ENCODE results near the gene MXRA5. TPM values are rescaled to one million over a fixed set of nuclear protein-coding genes. Genes with fewer than 3 reads are reported as not detected.
"Not testable (repeated sequence)": the region's sequence is repeated elsewhere in the genome, so short reads cannot be mapped to it uniquely, and the experiment has no call there.

Gene MXRA5
- total RNA-seq, 2 donors from 2014 or later: 1.9 to 4.6 TPM

DNA sequence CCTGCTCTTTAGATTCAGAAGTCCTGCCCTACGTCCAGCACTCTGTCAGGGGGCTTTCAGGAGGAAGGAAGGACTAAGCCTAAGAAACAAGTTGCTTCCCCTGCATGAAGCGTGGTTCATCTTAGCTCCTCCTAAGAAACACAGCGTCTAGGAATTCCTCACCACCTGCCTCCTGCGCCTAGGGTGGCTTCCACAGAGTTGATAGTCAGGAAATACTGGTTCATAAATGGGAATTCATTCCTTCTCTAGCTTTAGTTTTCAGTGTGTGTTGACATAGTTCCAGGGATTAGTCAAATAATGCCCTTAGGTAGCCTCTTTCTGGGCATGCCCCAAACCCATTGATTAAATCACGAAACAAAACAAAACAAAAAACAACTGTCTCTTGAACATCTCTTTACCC lies 1.7 kb upstream of the MXRA5 start:
- no peak for DNase-seq
- ATAC-seq: no peak
- intact Hi-C loops (cut with DNase I, micrococcal nuclease): no loop called here

DNA sequence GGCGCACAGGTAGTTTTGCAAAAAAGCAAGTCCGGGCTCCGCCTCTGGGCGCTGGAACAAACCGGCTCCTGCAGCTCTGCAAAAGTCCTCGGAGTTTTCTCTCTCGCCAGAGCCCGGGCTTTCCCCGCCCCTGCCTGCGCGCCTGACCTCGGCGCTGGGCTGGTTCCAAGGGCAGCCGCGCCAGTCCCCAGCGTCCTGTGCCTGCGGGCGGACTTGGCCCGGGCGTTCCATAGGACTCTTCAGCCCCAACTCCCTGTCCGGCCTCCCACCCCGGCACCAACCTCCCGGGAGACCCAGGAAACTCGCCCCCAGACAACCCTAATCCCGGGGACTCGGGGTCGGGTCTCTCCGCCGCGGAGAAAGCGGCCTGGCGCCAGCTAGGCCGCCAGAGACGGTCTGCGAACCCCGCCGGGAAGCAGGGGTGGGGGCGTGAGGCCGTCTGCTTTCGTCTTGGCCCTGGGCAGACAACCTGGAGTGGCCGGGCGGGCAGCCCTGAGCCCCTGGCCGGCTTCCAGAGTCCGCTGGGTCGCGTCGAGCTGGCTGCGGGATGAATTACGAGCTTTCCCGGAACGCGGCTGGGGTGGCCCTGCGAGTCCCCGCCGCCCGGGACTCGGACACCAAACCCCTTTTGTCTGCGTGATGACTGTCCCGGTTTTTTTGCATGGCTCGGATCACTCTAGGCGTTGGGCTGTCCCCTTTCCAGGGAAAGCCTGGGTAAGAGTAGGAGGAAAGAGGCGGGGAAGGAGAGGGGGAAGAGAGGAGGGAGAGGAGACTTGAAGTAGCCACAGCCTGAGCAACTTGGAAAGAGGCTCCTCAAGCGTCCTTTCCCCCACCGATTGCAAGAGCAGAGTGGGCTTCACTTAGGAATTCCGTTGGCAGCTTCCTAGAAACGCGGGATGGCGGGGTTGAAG lies 916 bp downstream of the MXRA5 start:
- intact Hi-C loops (cut with DNase I, micrococcal nuclease): no loop called here
- ATAC-seq: no peak
- no peak for DNase-seq

DNA sequence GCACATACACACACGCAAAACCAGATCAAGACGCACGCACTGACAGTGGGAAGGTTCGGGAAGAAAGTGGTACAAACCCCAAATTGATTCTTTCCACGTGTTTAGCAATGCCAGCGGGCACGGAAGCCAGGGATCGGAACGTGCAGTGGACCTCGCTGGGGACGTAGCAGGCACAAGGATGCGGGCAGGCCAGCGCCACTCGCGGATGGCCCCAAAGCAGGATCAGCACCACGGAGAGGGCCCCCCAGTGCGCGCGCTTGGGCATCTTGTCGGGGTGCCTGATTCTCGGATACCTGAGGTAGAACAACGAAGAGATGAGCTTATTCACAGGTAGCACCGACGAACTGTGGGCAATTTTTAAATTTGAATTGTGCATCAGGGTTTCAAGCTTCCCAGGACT lies 2.9 kb downstream of the MXRA5 start:
- intact Hi-C loops (cut with DNase I, micrococcal nuclease); ATAC-seq; DNase-seq: not testable (repeated sequence)

DNA sequence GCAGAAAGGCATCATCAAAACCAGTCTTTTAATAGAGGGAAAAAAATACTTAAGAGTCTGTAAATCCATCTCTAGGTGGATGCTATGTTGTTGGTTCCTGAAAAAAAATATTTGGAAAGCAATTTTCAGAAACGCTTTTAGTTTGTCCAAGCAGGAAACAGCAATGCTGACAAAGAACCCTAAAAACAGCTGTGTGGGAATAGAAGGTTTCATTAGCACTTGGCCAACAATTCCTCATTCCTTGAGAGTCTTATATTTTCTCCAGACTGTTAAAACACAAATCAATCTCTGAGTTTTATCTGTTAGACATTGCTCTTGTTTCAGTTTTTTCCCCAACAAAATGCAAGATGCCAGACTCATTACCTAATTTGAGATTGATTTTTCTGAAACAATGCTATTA lies 6.4 kb downstream of the MXRA5 start:
- DNase-seq (no peak), ATAC-seq (no peak)
- intact Hi-C loops (cut with DNase I, micrococcal nuclease): no loop called here

DNA sequence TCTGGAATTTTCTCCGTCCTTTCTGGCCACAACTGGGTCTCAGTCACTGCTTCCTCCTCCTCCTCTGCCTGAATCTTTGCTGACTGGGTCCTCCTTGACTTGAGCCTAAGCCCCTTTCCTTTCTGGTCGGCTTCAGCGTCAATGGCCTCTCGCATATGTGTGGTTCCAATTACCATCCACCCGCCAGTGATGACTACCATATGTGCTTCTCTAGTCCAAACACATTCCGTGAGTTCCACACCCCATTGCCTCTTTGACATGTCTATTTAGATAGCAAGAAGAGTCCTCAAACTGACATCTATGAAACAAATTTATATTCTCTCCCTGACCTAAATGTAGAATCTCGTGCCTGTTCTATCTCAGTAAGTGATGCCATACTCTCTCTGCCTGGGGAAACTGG lies 19.8 kb downstream of the MXRA5 start:
- intact Hi-C loops (cut with DNase I, micrococcal nuclease): no loop called here

DNA sequence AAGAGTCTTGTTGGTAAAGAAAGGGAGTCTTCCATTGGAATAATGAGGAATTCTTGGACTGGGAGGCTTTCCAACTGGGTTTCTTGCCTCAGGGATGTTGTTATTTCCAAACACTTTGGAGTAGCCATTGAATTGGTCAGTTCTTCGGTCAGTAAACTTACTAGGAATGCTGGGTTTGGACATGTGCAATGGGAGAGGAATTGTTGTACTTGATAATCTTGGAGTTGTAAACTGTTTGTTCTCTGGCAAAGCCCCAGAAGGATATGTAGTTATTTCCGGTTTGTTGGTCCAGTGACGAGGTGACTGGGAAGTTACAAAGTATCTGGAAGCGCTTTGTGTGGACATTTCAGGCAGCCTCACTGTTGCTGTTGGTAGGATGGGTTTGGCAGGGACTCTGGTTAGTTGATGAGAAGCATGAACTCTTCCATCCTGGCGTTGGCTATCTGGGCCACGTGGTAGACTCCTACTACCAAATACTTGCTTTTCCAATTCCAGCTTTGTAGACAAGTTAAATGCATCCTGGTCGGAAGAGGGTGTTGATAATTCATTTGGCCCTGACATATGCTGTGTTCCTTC lies 25.9 kb downstream of the MXRA5 start:
- intact Hi-C loops (cut with DNase I, micrococcal nuclease): no loop called here
- DNase-seq (no peak), ATAC-seq (no peak)

More for the DNA sequence above, 19.8 kb downstream of the MXRA5 start:
- ATAC-seq (no peak), DNase-seq (no peak)

DNA sequence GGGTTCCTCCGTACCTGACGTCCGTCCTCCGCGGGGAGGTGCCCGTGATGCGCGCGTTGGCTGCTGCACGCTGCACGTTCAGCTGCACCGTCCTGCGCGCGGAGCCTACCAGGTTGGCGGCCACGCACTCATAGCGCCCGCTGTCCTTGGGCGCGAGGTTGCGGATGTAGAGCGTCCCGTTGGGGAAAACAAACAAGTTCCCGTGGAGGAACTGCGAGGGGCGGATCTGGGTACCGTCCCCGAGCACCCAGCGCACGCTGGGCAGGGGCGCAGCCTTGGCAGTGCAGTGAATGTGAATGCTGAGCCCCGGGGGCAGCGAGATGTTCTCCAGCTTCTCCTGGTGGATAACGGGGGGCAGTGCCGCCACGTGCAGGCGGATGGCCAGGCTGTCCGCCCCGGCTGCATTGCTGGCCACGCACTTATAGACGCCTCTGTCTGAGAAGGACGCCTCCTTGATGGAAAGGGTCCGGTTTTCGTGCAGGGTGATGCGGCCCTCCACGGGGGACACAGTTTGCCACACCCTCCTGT lies 29.2 kb downstream of the MXRA5 start:
- no peak for DNase-seq
- intact Hi-C loops (cut with DNase I, micrococcal nuclease): no loop called here
- ATAC-seq: no peak

DNA sequence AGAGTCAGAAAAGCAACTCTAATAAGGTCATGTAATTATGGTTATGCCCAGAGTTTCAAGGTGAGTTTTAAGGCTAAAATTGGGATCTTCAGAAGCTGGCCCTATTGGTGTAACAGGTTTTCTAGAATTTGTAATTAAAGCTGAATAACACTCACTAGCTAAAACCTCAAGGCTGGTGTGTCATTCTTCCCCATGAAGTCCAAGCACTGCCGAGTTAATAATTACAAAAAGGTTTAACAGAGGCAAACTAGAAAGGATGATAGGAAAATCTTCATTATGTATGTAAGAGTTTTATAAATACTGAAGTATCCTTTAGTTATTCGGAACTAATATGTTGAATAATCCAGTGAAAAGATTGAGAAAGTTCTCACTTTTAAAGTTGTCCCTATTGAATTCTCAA lies 34.3 kb downstream of the MXRA5 start:
- DNase-seq: no peak
- intact Hi-C loops (cut with DNase I, micrococcal nuclease): no loop called here
- ATAC-seq: no peak

DNA sequence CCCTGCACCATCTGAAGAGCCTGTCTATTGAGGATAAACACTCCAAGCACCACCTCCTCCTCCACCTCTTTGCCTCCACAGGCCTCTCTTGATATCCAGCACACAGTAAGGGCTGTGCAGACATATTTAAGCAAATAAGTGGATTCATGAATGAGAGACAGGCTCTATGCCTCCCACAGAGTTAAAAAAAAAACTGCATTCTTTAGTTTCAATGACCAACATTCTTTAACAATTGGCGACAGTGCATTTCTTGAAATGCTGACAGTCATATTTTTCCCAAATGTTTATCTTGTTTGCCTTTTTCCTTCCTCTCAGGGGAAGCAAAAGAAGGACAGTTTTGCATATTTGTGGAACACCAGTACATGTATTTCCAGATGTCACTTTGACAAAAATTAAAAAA lies 38.6 kb downstream of the MXRA5 start:
- intact Hi-C loops (cut with DNase I, micrococcal nuclease): no loop called here
- ATAC-seq: no peak
- no peak for DNase-seq

DNA sequence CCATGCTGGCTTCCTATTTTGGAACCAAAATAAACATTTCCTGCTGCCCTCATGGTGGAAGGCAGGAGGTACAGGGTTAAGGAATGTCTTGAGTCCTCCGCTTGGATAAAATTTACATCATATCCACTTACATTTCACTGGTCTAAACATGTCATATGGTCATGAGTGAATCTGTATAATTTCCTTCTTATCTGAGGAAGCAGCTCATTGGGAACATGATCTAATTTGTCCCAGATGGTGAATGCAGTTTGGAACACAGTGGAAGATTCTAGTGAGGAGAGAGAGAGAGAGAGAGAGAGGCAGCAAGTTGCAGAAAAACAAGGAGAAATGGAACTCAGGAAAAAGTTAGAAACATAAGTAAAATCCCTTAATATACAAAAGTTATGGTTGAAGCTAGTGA lies 46.8 kb downstream of the MXRA5 start:
- DNase-seq: no peak
- intact Hi-C loops (cut with DNase I, micrococcal nuclease): no loop called here
- no peak for ATAC-seq

DNA sequence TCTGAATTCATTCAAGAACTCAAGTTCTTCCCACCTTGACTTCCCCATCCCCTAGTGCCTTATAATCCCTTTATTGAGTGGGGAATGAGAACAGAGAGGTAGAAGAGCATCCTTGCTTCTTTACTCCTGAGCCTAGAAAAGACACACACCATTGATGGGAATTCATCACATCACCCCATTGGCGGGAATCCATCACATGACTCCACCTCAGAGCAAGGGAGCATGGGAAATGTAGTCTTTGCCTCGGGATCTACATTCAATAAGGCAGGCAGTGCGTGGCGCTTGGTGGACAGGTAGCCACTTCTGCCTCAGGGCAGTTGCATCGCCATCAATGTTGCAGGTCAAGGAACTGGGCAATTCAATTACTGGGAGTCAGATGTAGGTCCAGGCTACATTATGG lies 50.7 kb downstream of the MXRA5 start:
- intact Hi-C loops (cut with DNase I, micrococcal nuclease): no loop called here
- no peak for DNase-seq
- ATAC-seq: no peak

DNA sequence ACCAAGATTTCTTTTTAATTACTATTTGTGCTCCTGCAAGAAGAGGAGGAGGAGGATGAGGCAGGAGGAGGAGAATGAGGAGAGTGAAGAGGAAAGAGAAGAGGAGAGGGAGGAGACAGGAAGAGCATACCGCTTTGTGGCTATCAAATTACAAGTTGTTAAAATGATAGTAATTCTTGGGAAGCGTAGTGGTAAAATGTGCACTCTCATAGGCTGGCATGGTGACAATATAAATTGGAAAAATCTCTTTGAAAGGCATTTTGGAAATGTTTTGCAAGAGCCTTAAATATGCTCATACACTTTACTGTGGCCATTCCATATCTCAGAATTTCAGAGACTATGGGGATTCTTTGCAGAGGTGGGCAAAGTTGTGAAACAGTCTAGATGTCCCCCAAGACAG lies 53.2 kb downstream of the MXRA5 start:
- DNase-seq: no peak
- ATAC-seq: no peak
- intact Hi-C loops (cut with DNase I, micrococcal nuclease): no loop called here

DNA sequence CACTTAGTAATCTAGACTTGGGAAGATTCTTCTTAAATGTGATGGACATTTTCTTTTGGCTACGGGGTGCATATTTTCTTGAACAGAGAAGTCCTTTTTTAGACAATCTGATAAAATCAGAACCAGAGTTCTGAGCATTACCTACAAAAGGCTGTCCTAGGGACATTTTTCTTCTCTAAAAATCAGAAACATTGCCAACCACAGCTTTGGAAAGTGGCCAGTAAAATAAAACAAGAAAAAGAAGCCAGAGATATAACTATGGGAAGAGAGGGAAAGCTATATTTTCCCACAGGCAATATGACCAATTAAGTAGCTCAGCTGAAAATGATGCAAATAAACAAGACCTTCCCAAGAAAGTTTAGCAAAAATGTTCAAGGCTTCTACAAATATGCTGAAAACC lies 55.9 kb downstream of the MXRA5 start:
- no peak for DNase-seq
- intact Hi-C loops (cut with DNase I, micrococcal nuclease): no loop called here
- no peak for ATAC-seq

DNA sequence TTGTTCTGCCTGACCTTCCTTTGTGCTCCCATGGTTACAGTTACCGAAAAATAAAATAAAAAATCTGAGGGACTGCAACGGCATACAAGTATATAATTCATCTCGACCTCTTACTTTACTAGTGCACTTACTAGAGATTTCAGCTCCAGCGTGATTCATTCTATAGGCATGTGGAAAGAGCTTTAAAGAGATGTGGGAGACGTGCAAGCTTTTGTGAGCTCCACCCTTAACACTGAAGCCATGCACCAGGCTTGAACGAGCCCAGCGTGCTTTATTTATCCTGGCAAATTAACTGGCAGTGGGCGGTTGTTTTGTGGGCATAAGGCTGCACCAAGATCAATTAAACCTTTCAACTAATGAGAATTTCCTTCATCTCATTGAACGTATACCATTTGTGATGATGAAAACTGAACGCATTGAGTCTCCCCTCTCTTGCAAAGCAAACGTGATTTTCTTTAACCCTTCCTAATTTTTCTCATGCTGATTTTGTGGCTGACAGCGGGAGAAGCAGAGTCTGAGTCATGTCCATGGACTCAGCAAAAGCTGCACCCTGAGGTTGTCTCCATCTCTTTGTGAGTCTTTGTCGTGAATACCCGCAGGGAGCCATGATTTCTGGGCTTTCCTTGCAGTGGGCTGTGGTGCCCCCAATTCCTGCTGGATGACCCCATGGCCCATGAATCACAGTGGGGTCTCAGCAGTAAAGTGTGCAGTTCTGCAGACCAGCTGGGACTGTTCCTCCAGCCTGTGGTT lies 60.1 kb downstream of the MXRA5 start:
- DNase-seq: no peak
- intact Hi-C loops (cut with DNase I, micrococcal nuclease): no loop called here
- ATAC-seq: no peak

DNA sequence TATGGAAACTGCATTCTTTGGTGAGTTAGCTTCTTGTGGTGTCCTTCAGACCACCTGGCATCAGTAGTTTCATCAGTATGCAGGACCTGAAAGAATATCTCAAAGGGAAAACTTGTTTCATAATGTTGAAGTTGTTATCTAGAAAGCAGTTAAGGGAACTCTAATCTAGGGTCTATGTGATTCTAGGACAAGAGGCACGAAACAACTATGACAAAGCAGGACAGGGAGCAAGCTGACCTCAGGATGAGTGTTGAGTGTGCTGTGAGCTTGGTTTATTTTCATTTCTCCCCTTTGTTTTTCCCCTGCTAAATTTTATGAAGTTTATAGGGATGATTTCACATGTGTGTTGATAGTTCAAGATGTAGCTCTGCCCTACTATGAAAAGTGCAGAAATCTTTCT lies 65.7 kb downstream of the MXRA5 start:
- ATAC-seq (no peak), DNase-seq (no peak)
- intact Hi-C loops (cut with DNase I, micrococcal nuclease): no loop called here

DNA sequence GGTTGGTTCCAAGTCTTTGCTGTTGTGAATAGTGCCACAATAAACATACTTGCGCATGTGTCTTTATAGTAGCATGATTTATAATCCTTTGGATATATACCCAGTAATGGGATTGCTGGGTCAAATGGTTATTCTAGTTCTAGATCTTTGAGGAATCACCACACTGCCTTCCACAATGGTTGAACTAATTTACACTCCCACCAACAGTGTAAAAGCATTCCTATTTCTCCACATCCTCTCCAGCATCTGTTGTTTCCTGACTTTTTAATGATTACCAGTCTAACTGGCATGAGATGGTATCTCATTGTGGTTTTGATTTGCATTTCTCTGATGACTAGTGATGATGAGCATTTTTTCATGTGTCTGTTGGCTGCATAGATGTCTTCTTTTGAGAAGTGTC lies 72.8 kb downstream of the MXRA5 start:
- intact Hi-C loops (cut with DNase I, micrococcal nuclease); ATAC-seq; DNase-seq: not testable (repeated sequence)

DNA sequence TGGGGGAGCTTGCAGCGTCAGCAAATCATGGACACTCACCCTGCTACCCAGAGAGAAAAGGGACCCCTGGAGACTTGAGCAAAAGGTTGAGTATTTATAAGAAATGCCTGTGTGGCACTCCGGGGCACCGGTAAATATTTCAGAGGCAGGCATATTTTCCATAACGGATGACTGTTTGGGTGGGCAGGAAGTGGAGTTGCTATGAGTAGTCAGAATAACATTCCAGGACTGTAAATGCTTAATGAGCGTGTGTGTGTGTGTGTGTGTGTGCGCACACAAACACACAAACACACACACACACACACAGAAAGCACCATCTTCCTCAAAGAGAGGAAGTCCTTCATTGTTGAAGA lies 74.6 kb downstream of the MXRA5 start:
- ATAC-seq: no peak
- intact Hi-C loops (cut with DNase I, micrococcal nuclease): no loop called here
- DNase-seq: no peak

DNA sequence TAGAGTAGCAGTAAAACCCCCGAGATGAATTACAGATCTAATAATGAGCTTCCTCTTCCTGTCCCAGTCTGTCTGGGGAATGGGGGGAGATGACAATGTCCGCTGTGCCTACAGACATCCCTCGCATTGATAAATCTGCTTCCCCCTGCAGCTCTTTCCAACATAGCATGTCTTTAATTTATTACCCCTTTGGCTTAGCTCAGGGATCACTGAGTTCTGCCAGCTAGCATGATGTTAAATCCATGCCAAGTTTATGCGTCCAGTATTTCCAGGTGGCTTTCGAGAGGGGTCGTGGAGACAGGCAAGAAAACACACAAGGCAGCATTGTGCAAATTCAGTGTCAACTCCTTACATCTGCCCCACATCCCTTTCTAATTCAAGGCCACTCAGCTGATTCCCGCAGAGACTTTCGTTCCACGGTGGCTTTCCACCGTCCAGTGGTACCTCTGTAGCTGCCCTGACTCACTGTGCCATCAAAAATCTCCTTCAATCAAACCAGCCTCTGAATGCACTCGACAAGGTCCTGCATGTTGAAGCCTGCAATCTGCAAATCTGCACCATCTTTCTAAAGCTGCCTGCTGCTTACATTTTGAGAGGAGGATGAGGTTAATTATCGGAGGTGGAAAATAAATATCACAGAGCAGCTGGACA lies 75.1 kb downstream of the MXRA5 start:
- ATAC-seq (no peak), DNase-seq (no peak)
- intact Hi-C loops (cut with DNase I, micrococcal nuclease): no loop called here

DNA sequence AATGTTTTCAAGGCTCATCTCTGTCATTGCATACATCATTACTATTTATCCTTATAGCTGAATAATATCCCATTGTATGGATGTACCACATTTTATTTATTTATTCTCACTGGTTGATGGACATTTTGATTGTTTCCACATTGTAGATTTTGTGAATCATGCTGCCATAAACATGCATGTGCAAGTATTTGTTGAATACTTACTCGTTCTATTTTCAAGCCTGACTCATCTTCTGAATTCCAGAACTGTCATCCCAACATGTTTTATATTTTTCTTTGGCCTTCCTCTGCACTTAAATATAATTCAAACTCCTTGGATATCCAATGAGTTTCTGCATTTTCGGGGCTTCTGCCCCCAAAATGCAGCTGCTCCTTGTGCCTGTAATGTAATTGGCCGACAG lies 77.6 kb downstream of the MXRA5 start:
- no peak for DNase-seq
- intact Hi-C loops (cut with DNase I, micrococcal nuclease): no loop called here
- no peak for ATAC-seq
